Measurements from ENCODE around the gene SDK1.

The SDK1 gene

GRCh38 chr7:4134204-4134603, 833.2 kb downstream of the SDK1 start:
- no peak overlapping the region for H3K4me3 ChIP-seq (ENCODE audit: low read depth, low read length)
- in situ Hi-C loops (cut with HindIII; ENCODE audit: low sequenced_read_pairs), result no loop called here
- no peak for DNase-seq (ENCODE audit: low read depth)
- TF ChIP-seq CTCF (IDR thresholded peaks at IDR 0.05; ENCODE audit: low read depth, low read length, missing control alignments), result no peak

GRCh38 chr7:4134631-4135030, 833.6 kb downstream of the SDK1 start:
- in situ Hi-C loops (cut with HindIII; ENCODE audit: low sequenced_read_pairs), result no loop called here
- no peak for TF ChIP-seq CTCF (IDR thresholded peaks at IDR 0.05; ENCODE audit: low read depth, low read length, missing control alignments)
- DNase-seq (ENCODE audit: low read depth), result no peak

GRCh38 chr7:4135301-4135700, 834.2 kb downstream of the SDK1 start:
- H3K4me3 ChIP-seq (ENCODE audit: low read depth, low read length), result no peak overlapping the region
- in situ Hi-C loops (cut with HindIII; ENCODE audit: low sequenced_read_pairs), result no loop called here
- TF ChIP-seq CTCF (IDR thresholded peaks at IDR 0.05; ENCODE audit: low read depth, low read length, missing control alignments), result no peak
- DNase-seq (ENCODE audit: low read depth), result no peak

More at GRCh38 chr7:4134631-4135030, 833.6 kb downstream of the SDK1 start:
- no peak overlapping the region for H3K4me3 ChIP-seq (ENCODE audit: low read depth, low read length)

- in situ Hi-C loops (cut with HindIII; ENCODE audit: low sequenced_read_pairs), result no loop called here
- TF ChIP-seq CTCF (IDR thresholded peaks at IDR 0.05; ENCODE audit: low read depth, low read length, missing control alignments), result no peak
- H3K4me3 ChIP-seq (ENCODE audit: low read depth, low read length), result no peak overlapping the region
- DNase-seq (ENCODE audit: low read depth), result no peak
These were observed 835.0 kb downstream of the SDK1 start for GRCh38 chr7:4136036-4136435.

GRCh38 chr7:4136501-4137110, 835.6 kb downstream of the SDK1 start:
- DNase-seq (ENCODE audit: low read depth), result no peak
- H3K4me3 ChIP-seq (ENCODE audit: low read depth, low read length), result no peak overlapping the region
- in situ Hi-C loops (cut with HindIII; ENCODE audit: low sequenced_read_pairs), result no loop called here
- TF ChIP-seq CTCF (IDR thresholded peaks at IDR 0.05; ENCODE audit: low read depth, low read length, missing control alignments), result no peak

- in situ Hi-C loops (cut with HindIII; ENCODE audit: low sequenced_read_pairs), result no loop called here
- TF ChIP-seq CTCF (IDR thresholded peaks at IDR 0.05; ENCODE audit: low read depth, low read length, missing control alignments), result no peak
- no peak overlapping the region for H3K4me3 ChIP-seq (ENCODE audit: low read depth, low read length)
- no peak for DNase-seq (ENCODE audit: low read depth)
These were observed 836.5 kb downstream of the SDK1 start for GRCh38 chr7:4137552-4137951.

Measured in astrocyte of the cerebellum (primary cell).